OCI-LY3 (cell line): Measurements from ENCODE around the gene VIPR2.

ENCODE experiments used
- H2AFZ ChIP-seq: fragments of 200-600, 300-600 bp; shearing (Covaris generic); 2 replicates; pipeline ENCODE4 v1.6.0; 2014; ENCODE audit warnings: antibody characterized with exemption, low read depth, low read length
- H3K27ac ChIP-seq: fragments of 200-600, 300-600 bp; sonication (generic); 2 replicates; pipeline ENCODE4 v1.5.1; 2014; ENCODE audit warnings: mild to moderate bottlenecking, low read length, moderate library complexity, mixed read lengths
- H3K27me3 ChIP-seq: fragments of 200-600, 300-600 bp; sonication (generic); 2 replicates; pipeline ENCODE4 v1.6.1; 2014; ENCODE audit warnings: low read depth, low read length, mixed read lengths
- H3K36me3 ChIP-seq: fragments of 200-600, 300-600 bp; sonication (generic); replicated peaks from 2 replicates; pipeline ENCODE3; 2014; ENCODE audit warnings: low read depth, low read length, mixed read lengths
- H3K4me1 ChIP-seq: fragments of 300-600, 200-600 bp; sonication (generic); 2 replicates; pipeline ENCODE4 v1.6.1; 2014; ENCODE audit warnings: low read length, mixed read lengths
- H3K4me2 ChIP-seq: fragments of 200-600, 300-600 bp; sonication (generic); 2 replicates; pipeline ENCODE4 v1.6.1; 2014; ENCODE audit warnings: low read length, mixed read lengths
- H3K4me3 ChIP-seq: fragments of 300-600, 200-600 bp; sonication (generic); 2 replicates; pipeline ENCODE4 v1.5.1; 2014; ENCODE audit warnings: antibody characterized with exemption, mild to moderate bottlenecking, low read length, moderate library complexity
- H3K79me2 ChIP-seq: fragments of 300-600, 200-600 bp; shearing (Covaris generic); 2 replicates; pipeline ENCODE4 v1.6.1; 2014; ENCODE audit warnings: mild to moderate bottlenecking, low read length, mixed read lengths
- H3K9ac ChIP-seq: fragments of 300-600, 200-600 bp; shearing (Covaris generic); 2 replicates; pipeline ENCODE4 v1.6.0; 2014; ENCODE audit warnings: mild to moderate bottlenecking, low read length, moderate library complexity
- H3K9me3 ChIP-seq: fragments of 200-600, 300-600 bp; shearing (Covaris generic); 2 replicates; pipeline ENCODE4 v1.6.1; 2014; ENCODE audit warnings: low read length, mixed read lengths; ENCODE audit not compliant: insufficient read depth
- H4K20me1 ChIP-seq: fragments of 200-600, 300-600 bp; sonication (generic); 2 replicates; pipeline ENCODE4 v1.6.1; 2016; ENCODE audit warnings: low read length, mixed read lengths; ENCODE audit not compliant: insufficient read depth
- EZH2phosphoT487 ChIP-seq: fragments of 200-600 bp; shearing (Covaris generic); IDR thresholded peaks from 2 replicates; pipeline ENCODE4 v1.6.1; 2018; ENCODE audit warnings: antibody characterized with exemption, mixed run types, low read depth
- TF ChIP-seq, protein P1 (sequence below): fragments of 200-600, 300-600 bp; sonication (generic); IDR thresholded peaks from 2 replicates; pipeline ENCODE4 v1.5.1; 2014; ENCODE audit warnings: antibody characterized with exemption, low read length, low read depth

Gene VIPR2

DNA sequence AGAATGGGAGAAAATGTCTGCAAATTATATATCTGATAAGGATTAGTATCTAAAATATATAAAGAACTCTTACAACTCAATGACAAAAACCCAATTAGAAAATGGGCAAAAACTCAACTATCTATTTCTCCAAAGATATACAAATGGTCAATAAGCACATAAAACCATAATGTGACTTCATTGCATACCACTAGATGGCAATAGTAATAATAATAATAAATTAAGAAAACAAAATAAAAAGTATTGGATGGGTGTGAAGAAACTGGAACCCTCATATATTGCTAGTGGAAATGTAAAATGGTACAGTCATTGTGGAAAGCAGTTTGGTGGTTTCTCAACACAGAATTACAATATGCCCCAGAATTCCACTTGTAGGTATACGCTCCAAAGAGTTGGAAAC lies 98.8 kb downstream of the VIPR2 start:
- H3K4me1 ChIP-seq: peaks cover 13% of the 10 kb centered on the region

DNA sequence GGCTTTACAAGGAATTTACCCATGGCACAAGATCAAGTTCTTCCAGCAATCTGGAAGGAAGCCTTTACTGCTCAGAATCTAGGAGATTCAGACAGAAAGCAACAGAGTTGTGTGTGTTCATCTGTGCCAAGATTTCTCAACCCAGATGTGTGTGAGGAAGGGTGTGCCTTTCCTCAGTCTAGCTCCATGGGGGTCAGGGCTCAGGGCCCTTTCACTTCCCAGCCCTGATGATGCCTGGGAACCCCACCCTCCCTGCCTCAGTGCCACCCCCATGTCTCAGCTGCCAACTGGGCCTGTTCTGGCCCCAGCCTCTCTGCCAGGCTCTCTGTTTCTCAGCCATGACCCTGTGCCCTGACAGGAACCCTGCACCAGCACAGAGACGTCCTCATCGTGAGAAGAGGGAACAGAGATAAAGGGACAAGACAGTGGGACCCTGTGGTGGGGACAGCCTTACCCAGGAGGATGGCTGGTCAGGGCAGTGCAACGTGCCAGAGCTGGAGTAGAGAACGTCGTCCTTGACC lies 102.0 kb downstream of the VIPR2 start:
- no peak for TF ChIP-seq EZH2phosphoT487
- TF ChIP-seq, protein P1, sequence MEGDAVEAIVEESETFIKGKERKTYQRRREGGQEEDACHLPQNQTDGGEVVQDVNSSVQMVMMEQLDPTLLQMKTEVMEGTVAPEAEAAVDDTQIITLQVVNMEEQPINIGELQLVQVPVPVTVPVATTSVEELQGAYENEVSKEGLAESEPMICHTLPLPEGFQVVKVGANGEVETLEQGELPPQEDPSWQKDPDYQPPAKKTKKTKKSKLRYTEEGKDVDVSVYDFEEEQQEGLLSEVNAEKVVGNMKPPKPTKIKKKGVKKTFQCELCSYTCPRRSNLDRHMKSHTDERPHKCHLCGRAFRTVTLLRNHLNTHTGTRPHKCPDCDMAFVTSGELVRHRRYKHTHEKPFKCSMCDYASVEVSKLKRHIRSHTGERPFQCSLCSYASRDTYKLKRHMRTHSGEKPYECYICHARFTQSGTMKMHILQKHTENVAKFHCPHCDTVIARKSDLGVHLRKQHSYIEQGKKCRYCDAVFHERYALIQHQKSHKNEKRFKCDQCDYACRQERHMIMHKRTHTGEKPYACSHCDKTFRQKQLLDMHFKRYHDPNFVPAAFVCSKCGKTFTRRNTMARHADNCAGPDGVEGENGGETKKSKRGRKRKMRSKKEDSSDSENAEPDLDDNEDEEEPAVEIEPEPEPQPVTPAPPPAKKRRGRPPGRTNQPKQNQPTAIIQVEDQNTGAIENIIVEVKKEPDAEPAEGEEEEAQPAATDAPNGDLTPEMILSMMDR: no peak
- no peaks in the 10 kb centered on the region for H4K20me1 ChIP-seq
- H3K9me3 ChIP-seq: no peaks in the 10 kb centered on the region
- no peak overlapping the region for H3K27ac ChIP-seq
- no peaks in the 10 kb centered on the region for H3K4me1 ChIP-seq
- H3K9ac ChIP-seq: no peak overlapping the region
- no peaks in the 10 kb centered on the region for H3K79me2 ChIP-seq
- 0 out of 2 replicates have a peak, but pooled peaks cover 3% of the 10 kb centered on the region for H3K27me3 ChIP-seq
- no peak overlapping the region for H3K4me3 ChIP-seq
- H2AFZ ChIP-seq: no peak overlapping the region
- no peaks in the 10 kb centered on the region for H3K36me3 ChIP-seq
- H3K4me2 ChIP-seq: no peak overlapping the region

More for the DNA sequence above, 98.8 kb downstream of the VIPR2 start:
- no peak overlapping the region for H3K27ac ChIP-seq
- no peaks in the 10 kb centered on the region for H3K36me3 ChIP-seq
- H2AFZ ChIP-seq: no peak overlapping the region
- no peaks in the 10 kb centered on the region for H3K9me3 ChIP-seq
- TF ChIP-seq, protein P1: no peak
- TF ChIP-seq EZH2phosphoT487: no peak
- H3K27me3 ChIP-seq: peaks cover 5% of the 10 kb centered on the region; the same call in 1 of the 2 replicates
- H3K4me3 ChIP-seq: no peak overlapping the region
- no peaks in the 10 kb centered on the region for H4K20me1 ChIP-seq
- no peak overlapping the region for H3K4me2 ChIP-seq
- no peaks in the 10 kb centered on the region for H3K79me2 ChIP-seq
- H3K9ac ChIP-seq: no peak overlapping the region

DNA sequence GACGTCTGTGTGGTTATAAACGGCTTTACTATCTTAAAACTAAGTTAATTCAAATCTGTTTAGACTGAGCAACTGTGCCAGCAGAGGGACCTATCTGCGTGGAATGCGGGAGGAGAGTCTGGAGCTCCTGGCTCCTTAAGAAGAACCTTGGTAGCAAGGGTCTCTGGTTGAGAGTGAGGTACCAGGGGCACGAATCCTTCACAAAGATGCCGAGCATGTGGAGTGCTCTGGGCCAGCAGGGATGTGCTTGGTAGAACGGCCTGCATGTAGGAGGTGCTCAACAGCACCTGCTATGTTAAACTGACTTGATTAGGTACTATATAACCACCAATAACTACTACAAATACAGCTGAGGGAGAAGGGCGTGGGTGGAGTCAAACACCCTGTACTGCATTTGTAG lies 102.6 kb downstream of the VIPR2 start:
- Histone ChIP-seq H3K4me3 (no peak overlapping the region), H4K20me1 (no peaks in the 10 kb centered on the region), H3K27me3 (0 out of 2 replicates have a peak, but pooled peaks cover 3% of the 10 kb centered on the region), H3K9ac (no peak overlapping the region), H3K4me2 (no peak overlapping the region), H3K79me2 (no peaks in the 10 kb centered on the region), H3K27ac (no peak overlapping the region), H3K4me1 (no peaks in the 10 kb centered on the region), H3K9me3 (no peaks in the 10 kb centered on the region), H3K36me3 (no peaks in the 10 kb centered on the region), H2AFZ (no peak overlapping the region)
- TF ChIP-seq EZH2phosphoT487: no peak
- TF ChIP-seq, protein P1: no peak

DNA sequence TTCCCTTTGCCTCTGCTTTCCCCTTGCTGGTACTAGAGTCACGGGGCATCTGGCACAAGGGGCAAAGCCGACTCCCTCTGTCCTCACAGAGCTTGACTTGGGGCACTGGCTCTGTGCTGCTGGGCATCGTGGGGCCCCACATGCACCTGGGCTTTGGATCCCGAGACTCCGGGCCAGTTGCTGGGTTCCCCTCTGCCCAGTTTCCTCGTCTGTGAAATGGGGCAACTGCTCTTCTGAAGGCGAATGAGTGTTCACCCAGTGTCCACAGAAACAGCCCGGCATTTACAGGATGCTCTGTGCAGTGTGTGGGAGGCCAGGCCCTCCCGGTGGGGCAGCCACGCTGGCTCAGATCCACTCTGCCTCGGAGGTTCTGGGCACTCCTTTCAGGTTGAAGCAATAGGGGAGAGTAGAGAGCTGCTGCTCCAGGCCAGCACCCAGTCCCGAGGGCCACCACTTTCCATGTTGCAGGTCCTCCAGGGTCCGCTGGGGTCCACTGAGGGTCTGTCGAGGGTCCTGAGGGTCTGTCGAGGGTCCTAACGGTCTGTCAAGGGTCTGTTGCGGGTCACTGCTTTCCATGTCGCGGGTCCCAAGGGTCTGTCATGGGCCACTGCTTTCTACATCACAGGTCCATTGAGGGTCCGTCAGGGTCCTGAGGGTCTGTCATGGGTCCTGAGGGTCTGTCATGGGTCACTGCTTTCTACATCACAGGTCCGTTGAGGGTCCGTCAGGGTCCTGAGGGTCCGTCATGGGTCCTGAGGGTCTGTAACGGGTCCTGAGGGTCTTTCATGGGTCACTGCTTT lies 103.6 kb downstream of the VIPR2 start:
- 0 out of 2 replicates have a peak, but pooled peaks cover 3% of the 10 kb centered on the region for H3K27me3 ChIP-seq
- H3K4me2 ChIP-seq: no peak overlapping the region

More for the DNA sequence above, 103.6 kb downstream of the VIPR2 start:
- no peaks in the 10 kb centered on the region for H4K20me1 ChIP-seq
- no peak overlapping the region for H3K4me3 ChIP-seq
- H2AFZ ChIP-seq: no peak overlapping the region
- H3K9ac ChIP-seq: no peak overlapping the region
- H3K79me2 ChIP-seq: no peaks in the 10 kb centered on the region
- H3K9me3 ChIP-seq: no peaks in the 10 kb centered on the region
- TF ChIP-seq, protein P1: no peak
- TF ChIP-seq EZH2phosphoT487: no peak
- H3K36me3 ChIP-seq: no peaks in the 10 kb centered on the region
- no peaks in the 10 kb centered on the region for H3K4me1 ChIP-seq
- no peak overlapping the region for H3K27ac ChIP-seq
